NCI-H526 treated with DMSO at 0.1 percent for 48 hours (cell line): ENCODE results near the gene RNF25.

Experiments
- DNase-seq: peaks from one replicate; lab custom pipeline; 2025; lab: John Stamatoyannopoulos, UW

RNF25 gene

DNA sequence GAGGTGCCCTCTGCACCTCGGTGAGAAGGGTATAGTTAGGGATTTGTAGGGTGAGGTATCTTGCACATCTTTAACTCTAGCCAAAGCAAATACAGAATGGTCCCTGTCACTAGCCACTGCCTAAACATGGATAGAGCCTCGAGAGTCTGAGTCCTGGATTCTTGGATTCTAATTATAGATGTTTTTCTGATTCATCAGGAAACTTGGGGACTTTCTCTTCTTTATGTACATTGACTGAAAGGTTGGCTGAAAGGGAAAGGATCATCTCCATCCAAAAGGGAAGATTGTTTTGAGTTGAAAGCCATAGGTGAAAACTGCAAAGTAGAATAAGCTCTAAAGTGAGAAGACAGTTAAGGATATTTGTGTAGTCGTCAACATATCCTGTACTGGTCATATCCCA is 8.3 kb upstream of the RNF25 start:
- DNase-seq: no peak

DNA sequence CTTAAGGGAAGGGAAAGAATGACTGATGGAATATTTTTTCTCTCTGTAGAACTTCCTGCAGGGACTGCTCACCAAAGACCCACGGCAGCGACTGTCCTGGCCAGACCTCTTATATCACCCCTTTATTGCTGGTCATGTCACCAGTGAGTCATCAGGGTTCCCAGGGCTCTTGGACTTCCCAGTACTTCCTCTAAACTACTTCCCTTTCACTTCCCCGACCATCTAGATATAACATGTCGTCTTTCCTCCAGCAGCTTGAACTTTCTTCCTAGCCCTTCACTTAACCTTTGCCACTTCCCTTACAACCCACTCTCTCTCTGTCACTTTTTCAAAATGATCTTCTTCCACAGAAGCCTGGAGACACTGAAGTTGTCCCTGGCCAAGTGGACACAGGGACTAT is 7.3 kb upstream of the RNF25 start:
- no peak for DNase-seq

DNA sequence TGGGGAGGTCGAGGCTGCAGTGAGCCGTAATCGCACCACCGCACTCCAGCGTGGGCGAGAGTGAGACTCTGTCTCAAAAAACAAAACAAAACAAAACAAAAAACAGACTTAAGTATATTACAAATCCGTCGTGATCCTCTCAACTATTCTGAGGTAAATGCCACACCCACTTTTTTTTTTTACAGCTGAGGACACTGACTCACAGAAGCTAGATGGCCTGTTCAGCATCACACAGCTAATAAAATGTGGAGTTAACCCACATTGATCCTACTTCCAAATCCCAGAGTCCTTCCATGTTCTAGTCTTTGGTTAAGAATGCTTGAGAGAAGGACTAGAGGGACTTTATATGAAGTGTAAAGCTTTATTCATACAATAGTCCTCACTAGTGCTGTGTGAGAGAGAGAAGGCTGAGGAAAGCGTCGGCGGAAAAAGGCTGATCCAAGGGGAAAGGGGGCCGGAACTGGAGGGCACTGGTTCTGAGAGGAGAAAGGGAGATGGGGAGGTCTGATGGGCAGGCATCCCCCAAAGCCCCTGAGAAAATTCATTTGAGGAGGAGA is 627 bp downstream of the RNF25 start:
- DNase-seq: no peak

DNA sequence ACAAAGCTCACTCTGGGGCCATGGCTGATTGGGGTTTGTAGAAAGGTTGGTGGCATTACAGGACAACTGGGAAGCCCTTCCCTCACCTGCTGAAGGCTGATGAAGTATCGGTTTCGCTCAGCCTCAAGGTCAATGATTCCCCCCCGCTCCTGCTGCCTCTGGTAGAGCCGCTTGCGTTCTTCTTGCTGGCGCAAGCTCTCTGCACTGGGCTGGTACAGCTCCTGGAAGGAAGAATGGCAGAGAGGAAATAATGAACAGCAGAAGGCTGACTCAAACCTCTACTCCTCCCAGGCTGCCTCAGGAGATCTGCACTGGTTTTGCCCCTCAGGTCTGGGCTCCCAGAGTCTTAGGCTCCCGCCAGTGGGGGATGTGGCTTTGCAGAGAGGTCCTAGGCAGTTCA is 7.1 kb downstream of the RNF25 start:
- DNase-seq: no peak

DNA sequence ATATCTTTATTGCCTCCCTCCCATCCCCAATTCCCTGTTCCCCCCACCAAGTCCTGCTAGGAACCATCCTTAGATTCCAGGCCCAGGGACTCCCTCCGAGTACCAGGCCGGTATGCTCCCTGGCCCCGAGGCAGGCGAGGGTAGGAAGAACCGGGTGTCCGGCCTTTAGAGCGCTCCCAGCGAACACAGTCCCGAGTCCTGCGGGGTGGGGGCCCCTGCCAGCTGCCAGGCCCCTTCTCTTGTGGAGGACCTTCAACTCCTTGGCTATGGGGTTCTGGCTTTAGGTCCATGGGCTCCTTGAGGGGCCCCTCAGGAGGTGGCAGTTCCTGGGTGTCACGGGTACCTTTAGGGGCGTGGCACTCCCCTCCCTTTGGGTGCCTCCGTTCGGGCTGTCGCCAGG is 7.9 kb downstream of the RNF25 start:
- no peak for DNase-seq

DNA sequence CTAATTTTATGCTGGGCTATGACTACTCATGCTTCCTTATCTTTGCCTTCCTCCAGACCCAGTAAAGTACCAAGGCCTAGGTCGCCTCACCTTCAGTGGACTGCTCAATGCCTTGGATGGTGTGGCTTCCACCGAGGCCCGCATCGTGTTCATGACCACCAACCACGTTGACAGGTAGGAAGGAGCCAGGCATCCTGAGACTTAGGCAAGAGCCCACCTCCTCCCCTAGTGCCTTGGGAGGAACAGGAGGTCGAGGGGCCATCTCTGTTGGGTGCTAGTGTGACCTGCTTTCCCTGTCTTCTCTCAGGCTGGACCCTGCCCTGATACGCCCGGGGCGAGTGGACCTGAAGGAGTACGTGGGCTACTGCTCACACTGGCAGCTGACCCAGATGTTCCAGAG is 9.0 kb downstream of the RNF25 start:
- no peak for DNase-seq

DNA sequence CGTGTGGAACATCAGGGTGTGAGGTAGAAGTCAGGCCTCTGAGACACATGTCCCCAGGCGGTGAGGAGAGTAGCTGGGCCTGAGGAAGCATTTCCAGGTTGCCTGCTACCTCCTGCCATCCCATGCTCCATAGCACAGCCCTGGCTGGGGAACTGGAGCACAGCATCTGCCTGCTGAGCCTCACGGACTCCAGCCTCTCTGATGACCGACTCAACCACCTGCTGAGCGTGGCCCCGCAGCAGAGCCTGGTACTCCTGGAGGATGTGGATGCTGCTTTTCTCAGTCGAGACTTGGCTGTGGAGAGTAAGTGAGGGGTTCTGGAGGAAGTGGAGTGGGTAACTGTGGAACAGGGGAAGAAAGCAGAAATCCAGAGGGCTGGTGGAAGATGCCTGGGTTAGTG is 9.4 kb downstream of the RNF25 start:
- no peak for DNase-seq

DNA sequence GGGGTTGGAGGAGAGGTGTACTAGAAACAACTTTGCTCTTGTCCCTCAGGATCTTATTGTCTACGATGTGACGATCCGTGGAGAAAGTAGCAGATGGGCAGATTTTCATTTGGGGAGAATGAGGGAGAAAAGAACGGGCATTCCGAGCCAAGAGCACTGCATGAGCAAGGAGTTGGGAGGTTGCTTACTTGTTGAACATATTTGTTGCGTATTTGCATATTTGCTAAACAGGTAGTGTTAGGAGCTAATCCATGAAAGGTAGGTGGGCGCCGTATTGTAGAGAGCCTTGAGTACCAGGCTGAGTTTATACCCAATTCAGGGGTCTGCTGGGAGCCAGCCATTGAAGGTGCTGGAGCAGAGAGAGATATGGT is 11.8 kb downstream of the RNF25 start:
- no peak for DNase-seq

DNA sequence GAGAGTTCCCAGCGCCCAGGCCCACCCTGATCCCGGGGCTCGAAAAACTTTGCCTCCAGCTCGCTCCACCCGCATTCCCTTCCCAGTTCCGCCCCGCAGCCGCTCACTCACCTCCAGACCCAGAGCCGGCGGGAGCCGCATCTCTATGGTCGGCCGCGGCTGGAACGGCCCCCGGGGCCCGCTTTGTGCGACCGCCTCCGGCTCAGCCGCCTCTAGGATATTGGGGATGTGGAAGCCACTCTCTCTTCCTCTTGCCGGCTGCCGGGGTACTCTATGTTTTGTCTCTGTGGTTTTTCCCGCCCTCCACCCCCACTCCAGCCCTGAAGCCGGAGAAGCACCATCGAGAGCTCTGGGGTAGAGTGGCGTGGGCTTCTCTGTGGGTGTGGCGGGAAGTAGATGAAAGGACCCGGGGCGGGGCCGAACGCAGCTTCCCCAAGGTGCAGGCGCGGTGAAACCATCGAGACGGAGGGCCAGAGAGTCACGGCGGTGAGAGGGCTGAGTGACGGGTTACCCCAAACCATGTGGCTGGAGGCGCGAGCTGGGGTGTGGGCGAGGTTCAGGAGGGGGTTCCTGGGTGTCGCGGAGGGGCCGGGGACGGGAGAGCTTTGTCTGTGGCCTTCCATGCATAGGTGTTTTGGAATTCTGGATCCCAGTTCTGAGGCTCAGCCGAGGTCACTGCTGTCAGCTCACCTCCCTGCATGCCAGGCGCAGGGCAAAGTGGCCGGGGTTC is 12.4 kb downstream of the RNF25 start, which contains the start of the genes BCS1L and ZNF142:
Gene BCS1L (plus strand): TSS at position 426 of the 730 bp plus-strand sequence. CDS start 1,305 bp downstream, outside the sequence.
Gene ZNF142 (minus strand): TSS at position 366 of the 730 bp plus-strand sequence. CDS start 3,194 bp downstream, outside the sequence.
- DNase-seq: peak; percentile 86

DNA sequence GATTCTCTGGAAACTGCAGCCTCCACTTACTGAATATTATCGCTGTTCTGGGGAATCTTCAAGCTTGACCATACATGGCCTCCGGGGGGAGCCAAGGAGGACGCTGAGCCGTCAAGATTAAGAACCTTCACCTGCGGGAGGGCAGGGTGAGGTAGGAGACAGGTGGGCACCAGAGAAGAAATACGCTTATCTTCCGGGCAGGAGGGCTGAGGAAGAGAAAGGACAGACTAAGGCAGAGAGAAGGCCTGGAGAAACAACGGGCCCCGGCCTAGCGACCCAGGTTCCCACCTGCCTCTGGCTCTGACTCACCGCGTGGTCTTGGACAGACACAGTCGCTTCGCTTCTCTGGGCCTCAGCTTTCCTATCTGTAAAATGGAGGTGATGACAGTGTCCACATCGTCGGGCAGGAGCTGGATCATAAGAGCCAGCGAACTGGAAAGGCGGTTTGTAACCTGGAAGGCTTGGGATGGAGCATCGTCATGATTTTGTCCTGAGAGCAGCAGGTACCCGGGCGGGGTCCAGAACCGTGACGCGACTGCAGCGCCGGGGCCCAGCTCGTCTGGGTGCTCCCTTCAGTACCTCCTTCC is 13.0 kb downstream of the RNF25 start:
- DNase-seq: peak; percentile 12

DNA sequence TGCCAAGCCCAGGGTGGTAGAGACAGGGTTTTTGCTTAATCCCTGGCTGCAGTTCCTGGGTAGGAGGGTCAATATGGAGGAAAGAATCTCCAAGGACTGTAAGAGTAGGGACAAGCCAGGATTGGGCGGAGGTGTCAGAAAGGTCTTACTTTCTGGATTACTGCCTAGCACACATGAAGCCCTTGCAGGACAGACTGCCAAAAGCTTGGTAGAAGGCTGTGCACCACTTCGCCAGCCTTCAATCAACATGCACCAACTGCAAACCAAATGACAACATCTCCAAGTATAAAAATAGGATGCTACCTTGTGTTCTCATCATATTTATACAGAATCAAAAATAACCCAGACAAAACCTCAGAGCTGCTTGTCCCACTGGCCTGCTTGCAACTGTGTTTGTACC is 16.1 kb downstream of the RNF25 start:
- DNase-seq: no peak

DNA sequence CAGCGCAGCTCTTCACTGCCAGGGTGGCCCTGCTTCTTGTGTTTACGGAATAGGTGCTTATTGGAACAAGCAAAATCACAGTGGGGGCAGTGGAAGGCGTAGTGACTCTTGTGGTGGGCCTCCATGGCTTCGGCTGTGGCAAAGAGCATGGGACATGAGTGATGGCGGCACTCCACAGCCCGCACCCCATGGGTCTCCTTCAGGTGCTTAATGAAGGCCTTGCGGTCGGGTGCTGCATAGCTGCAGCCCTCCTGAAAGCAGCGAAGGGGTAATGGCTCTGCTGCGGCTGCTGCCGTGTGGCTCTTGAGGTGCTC is 23.1 kb downstream of the RNF25 start:
- no peak for DNase-seq

DNA sequence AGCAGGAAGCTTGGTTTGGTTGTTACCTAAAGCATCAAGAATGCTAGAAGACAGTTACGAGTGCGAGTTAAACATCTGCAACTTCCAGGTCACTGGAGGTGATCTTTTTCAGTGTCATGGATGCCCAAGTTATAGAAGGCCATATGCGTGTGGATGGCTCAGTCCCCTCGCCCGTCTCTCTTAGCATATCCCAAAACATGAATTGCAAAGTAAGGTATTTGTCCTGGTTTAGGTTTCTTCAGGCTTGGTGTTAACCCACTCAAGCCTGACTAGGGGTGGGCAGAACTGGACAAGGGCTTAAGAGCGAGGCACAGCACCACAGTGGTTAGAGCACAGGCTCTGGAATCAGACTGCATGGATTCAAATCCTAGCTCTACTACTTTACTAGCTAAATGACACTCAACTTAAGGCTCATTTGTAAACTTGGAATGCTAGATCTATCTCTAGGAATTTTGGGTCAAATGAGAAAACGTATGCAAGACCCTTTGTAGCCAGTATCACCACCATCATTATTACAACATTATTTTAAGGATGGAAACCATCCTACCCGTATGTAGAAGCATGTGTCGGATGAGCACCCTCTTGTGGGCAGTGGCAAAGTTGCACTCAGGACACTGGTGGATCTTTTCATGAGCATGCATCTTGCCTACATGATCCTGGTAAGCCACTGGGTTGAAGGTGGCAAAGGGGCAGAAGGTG is 23.6 kb downstream of the RNF25 start:
- DNase-seq: no peak

DNA sequence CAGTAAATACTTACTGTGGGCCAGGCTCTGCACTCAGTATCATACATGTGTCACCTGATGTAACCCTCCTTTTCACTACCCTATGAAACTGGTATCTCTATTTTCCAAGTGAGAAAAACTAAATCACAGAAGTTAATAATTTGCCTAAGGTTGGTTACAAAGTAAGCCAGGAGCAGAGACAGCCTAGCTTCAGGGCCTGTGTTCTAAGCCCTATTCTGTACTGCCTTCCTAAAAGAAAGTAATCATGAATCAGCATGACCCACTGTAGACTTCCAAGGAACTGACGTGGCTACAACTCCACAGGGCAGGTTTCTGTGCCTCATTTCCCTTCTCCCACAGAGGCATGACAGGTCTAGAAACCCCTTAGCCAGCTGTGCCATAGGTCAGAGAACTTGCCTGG is 26.7 kb downstream of the RNF25 start:
- DNase-seq: no peak

DNA sequence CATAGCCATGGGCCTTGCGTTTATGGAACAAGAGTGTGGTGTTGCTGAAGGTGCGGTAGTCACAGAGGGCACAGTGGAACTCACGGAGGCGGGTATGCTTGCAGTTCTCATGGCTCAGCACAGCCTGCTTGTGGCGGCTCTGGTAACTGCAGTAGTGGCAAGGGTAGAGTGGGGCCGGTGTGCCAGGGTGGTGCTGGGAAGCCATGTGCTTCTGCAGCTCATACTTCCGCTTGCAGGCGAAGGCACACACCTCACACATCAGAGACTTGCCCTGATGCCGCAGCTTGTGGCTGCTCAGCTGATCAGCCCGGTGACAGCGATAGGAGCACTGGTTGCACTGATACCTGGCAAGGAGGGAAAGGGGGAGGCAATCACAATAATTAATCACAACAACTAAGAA is 27.1 kb downstream of the RNF25 start:
- no peak for DNase-seq

DNA sequence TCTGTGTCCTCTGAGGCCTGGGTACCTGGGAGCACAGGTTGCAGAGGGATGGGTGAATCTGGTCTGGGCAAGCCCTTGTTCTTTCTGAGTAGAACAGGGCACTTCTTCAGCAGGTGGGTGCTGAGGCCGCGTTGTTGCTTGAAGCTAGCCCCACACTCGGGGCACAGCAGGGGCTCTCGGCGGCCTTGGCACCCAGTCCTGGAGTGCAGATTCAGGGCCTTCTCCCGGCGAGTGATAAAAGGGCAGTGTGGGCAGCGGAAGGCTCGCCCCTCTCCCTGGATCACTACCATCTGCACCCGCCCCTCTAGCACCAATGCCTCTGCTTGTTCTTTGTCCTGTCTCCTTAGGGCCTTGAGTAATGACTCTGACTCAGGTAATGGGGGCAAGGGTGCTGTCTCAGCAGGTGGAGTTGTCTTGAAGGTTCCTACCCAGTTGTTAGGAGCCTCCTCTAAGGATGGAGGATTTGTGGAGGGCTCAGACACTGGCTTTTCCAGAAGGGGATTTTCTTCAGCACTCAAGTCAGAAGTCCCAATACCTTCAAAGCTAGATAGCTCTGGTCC is 28.0 kb downstream of the RNF25 start:
- DNase-seq: no peak

DNA sequence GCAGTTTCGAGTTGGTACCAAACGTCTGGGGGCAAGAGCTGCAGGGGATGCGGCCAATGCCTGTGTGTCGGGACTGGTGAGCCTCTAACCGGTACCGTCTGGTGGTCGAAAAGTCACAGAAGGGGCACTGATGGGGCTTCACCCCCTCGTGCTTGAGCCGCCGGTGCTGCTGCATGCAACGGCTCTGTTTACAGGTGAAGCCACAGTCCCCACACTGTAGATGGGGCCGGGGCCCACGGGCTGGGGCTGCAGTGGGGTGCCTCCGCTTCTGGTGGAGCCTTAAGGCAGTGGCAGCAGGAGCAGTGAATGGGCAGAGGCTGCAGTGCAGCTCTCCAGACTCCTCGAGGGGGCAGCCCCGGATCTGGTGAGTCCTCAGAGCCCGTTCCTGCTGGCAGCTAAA is 29.0 kb downstream of the RNF25 start:
- no peak for DNase-seq

DNA sequence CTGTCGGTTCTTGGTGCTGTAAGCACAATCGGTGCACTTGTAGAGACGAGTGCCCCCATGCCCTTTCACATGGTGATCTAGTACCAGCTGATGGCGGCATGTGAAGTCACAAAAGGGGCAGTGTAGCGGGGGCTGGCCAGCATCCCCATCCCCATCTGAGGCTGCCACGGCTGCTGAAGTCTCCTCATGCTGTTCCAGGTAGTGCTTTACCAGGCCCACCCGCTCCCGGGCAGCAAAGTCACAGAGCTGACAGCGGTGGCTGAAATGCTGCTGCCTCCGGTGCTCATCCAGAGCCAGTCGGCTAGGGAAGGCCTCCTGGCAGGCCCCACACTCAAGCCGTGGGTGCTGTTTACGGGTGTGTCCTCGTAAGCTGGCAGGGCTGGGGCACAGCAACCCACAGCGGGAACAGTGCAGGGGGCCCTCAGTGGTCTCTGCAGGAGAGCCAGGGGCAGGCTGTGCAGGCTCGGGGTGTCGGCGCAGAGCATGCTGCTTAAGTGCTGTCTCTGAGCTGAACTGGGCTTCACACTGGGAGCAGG is 29.6 kb downstream of the RNF25 start:
- DNase-seq: no peak

DNA sequence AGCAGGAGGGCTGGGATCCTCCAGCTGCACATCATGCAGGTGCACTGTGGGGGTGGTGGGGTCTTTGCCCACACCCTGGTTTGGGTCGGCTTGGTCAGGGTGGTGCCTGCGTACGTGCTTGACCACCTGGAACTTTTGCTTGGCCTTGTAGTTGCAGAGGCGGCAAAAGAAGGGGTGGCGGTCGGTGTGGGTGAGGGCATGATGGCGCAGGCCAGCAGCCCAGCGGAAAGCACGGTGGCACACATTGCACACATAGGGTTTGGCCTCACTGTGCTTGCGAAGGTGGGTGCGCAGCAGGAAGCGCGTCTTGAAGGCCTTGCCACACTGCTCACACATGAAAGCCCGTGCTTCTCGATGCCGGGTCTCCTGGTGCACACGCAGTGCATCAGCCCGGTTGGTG is 33.4 kb downstream of the RNF25 start:
- no peak for DNase-seq

DNA sequence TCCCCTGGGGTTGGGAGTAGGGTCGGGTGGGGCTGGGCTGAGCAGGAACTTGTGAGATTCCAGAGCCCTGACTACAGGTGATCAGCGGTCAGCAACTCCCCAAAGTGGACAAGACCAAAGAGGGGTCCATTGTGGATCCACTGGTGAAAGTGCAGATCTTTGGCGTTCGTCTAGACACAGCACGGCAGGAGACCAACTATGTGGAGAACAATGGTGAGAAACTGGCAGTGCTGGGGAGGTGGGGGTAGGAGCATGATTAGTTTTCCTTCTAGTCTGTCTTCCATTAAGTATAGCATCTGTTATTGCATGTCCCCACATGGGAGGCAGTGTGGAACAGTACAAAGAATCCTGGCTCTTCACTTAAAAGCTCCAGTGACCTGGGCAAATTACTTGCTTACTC is 36.1 kb downstream of the RNF25 start:
- no peak for DNase-seq

DNA sequence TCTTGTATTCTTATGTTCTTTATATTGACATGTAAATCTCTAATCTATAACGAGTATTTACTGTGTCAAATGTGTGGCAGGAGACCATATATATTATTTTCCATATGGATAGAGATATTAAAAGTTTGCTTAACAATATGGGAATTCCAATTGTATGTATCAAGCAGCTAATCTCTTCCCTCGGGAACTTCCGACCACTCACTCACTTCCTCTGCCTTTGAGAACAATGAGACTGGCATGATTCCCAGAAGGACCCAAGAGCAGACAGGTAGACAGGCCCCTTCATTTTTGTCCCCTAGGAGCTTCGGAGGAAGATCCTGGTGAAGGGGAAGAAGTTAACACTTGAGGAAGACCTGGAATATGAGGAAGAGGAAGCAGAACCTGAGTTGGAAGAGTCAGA is 40.0 kb downstream of the RNF25 start:
- DNase-seq: no peak

DNA sequence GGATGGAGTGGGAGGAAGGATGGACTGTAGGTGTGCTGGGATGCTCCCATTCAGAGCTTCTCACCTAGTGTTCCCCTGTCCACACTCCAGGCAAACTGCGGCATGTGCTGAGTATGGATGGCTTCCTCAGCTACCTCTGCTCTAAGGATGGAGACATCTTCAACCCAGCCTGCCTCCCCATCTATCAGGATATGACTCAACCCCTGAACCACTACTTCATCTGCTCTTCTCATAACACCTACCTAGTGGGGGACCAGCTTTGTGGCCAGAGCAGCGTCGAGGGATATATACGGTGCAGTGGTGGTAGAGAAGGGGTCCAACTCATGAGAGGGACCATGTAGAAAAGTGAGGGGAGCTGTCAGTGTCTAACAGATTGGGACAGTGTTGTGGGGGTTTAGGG is 43.9 kb downstream of the RNF25 start:
- no peak for DNase-seq

DNA sequence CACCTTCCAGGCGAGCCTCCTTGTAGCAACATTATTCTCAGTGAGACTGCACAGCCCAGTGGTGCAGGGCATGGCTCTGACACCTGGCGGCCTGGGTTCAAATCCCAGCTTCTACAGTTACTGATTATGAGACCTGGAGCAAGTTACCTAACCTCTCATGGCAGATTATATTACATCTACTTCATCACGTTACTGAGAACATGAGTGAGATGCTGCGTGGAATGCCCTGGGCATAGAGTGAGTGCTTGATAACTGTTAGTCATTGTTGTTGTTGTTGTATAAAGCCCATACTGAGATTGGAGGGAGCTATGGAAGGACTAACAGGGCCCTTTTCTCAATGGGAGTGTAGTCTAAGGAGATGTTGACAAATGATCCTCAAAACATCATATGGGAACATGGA is 45.4 kb downstream of the RNF25 start:
- no peak for DNase-seq
